LHCN-M2 (cell line): ENCODE measurements around the gene TANGO6. TPM values are rescaled to one million over a fixed set of nuclear protein-coding genes. Genes with fewer than 3 reads are reported as not detected.

Experiments
- DNase-seq: peaks from one replicate; pipeline ENCODE4 v3.0.0-alpha.2; 2012; ENCODE audit warnings: low read depth
- total RNA-seq: library from RNA; depleted of rRNA; stranded (reverse); fragments of >200 nt; gene quantifications from 2 replicates; pipeline ENCODE4 v1.2.3, GENCODE V29; 2014

Gene TANGO6
- total RNA-seq, 1 experiment from 2014 or later = 14.9 TPM

DNA sequence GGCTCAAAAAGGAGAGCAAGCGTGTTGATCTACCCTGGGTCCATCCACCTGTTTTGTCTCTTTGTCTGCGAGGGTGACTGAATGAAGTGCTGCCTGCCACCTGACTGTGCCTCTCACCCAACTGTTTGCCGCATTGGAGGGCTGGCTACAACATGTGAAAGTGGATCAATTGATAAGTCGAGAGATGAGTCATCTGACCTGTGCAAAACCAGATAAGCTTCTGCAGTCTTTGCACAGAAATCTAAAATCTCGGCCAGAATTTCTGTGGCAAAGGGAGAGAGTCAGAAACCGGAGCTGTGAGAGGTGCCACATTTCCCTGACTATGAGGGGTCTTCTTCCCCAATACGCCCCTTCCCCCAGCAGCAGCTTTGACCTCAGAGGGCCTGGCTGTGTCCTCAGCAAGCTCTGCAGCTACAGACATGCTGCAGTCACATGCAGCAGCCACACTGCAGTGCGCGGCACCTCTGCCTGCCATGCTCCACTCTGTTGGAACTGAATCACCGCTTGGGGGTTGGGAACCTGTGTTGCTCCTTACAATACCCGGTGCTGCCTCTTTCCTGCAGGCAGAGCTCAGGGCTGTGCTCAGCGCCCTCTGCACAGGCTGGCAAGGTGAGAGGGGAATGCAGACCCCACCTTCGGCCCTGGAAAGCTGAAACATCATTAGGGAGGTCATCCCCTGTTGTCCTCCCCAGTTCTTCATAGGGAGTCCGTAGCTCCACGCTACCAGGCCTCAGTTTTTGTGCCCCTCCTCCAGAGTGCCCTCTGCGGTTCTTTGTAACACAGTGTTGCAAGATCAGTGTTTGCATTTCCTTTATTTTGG, 246.0 kb downstream of the TANGO6 start:
- DNase-seq = no peak

GRCh38 chr16:69093974-69094373, 250.6 kb downstream of the TANGO6 start:
- DNase-seq = no peak

- DNase-seq = no peak
Measured at GRCh38 chr16:69094501-69094900, 251.2 kb downstream of the TANGO6 start.

DNA sequence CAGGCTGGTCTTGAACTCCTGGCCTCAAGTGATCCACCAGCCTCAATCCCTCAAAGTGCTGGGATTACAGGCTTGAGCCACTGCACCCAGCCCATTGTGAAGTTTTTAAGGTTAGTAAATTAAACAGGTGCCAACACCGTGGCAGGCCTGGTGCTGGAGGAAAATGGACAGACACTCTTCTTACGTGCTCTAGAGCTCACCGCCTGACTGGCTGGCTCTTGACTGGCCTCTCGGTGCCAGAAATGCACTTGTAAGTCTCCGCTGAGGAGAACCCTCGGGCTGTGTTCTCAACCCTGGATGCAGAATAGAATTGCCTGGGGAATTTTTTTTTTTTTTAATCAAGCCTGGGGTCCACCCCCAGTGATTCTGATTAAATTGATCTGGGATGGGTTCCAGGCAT, 251.9 kb downstream of the TANGO6 start:
- no peak for DNase-seq

DNA sequence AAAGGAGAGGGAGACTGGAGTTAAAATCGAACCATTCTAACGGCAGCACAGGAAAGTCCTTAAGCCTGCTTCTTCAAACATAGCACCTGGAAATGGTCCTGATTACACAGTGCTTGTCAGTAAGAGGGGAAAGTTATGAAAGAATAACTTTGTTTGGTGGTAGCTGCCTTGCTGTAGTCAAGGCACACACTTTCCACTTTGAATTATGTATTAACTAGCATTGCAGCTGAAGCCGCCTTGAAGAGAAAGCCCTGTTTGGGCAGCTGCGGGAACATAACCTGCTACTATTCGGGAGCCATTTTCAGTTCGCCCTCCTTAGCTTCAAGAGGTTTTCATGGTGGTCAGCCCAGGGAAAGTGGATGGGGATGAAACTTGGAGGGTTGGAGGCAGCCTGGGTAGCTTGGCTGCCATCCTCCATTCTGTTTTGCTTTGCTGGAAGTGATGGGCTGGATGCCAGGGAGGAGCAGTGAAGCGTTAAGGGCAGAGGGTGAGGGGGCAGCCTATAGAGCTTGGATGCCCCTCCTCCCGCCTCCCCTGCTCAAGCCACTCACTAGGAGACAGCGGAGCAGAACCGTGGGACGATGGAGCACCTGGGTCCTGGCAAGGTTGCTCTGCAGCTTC, 256.9 kb downstream of the TANGO6 start:
- DNase-seq = no peak

GRCh38 chr16:69105501-69106361, 262.4 kb downstream of the TANGO6 start, which contains the start of gene HAS3:
HAS3 (plus strand) TSS chr16:69105653; CDS start chr16:69109396, 3,743 bp downstream.
- peak; percentile 70 for DNase-seq

GRCh38 chr16:69106491-69107315, 263.4 kb downstream of the TANGO6 start:
- DNase-seq = no peak

- DNase-seq = no peak
Measured at GRCh38 chr16:69107316-69107962, 264.1 kb downstream of the TANGO6 start.

GRCh38 chr16:69108064-69108904, 265.0 kb downstream of the TANGO6 start:
- no peak for DNase-seq

DNA sequence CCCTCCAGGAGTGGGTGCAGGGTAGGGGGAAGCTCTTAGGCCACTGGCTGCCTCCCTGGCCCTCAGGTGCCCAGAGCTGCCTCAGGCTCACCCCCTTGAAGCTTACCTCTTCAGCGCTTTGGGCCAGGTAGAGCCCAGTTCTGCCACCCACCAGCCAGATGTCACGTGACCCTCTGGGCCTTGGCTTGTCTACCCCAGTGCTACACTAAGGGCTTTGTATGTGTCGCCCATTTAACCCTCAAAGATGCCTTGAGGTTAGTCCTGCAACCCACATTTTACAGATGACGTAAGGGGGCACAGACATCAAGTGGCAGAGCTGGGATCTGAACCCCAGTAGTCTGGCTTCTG, 265.5 kb downstream of the TANGO6 start:
- DNase-seq = no peak

DNA sequence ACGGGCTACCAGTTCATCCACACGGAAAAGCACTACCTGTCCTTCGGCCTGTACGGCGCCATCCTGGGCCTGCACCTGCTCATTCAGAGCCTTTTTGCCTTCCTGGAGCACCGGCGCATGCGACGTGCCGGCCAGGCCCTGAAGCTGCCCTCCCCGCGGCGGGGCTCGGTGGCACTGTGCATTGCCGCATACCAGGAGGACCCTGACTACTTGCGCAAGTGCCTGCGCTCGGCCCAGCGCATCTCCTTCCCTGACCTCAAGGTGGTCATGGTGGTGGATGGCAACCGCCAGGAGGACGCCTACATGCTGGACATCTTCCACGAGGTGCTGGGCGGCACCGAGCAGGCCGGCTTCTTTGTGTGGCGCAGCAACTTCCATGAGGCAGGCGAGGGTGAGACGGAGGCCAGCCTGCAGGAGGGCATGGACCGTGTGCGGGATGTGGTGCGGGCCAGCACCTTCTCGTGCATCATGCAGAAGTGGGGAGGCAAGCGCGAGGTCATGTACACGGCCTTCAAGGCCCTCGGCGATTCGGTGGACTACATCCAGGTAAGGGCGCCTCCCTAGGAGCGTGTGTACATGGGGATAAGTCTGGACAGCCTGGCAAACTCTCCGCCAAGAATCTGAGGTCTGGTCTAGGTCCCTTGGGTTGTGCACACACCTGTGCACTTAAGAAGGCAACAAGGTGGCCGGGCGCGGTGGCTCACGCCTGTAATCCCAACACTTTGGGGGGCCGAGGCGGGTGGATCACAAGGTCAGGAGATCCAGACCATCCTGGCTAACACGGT, 266.3 kb downstream of the TANGO6 start:
- no peak for DNase-seq

GRCh38 chr16:69110406-69110805, 267.1 kb downstream of the TANGO6 start:
- no peak for DNase-seq

GRCh38 chr16:69111216-69111875, 268.0 kb downstream of the TANGO6 start:
- DNase-seq = no peak

- DNase-seq = no peak
Measured at GRCh38 chr16:69111876-69112230, 268.5 kb downstream of the TANGO6 start.

- DNase-seq = peak; percentile 44
Measured at GRCh38 chr16:69112285-69113129, 269.2 kb downstream of the TANGO6 start.

- DNase-seq = no peak
Measured at GRCh38 chr16:69113216-69113615, 269.9 kb downstream of the TANGO6 start.

DNA sequence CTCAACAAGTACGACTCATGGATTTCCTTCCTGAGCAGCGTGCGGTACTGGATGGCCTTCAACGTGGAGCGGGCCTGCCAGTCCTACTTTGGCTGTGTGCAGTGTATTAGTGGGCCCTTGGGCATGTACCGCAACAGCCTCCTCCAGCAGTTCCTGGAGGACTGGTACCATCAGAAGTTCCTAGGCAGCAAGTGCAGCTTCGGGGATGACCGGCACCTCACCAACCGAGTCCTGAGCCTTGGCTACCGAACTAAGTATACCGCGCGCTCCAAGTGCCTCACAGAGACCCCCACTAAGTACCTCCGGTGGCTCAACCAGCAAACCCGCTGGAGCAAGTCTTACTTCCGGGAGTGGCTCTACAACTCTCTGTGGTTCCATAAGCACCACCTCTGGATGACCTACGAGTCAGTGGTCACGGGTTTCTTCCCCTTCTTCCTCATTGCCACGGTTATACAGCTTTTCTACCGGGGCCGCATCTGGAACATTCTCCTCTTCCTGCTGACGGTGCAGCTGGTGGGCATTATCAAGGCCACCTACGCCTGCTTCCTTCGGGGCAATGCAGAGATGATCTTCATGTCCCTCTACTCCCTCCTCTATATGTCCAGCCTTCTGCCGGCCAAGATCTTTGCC, 271.1 kb downstream of the TANGO6 start:
- DNase-seq = no peak
